SK-MEL-5 (cell line): ENCODE data around the gene VTI1A. TPM values are rescaled to one million over a fixed set of nuclear protein-coding genes. Genes with fewer than 3 reads are reported as not detected.
"Not testable (repeated sequence)": the region's sequence is repeated elsewhere in the genome, so short reads cannot be mapped to it uniquely, and the experiment has no call there.

ENCODE experiments used
- DNase-seq: peaks from one replicate; pipeline ENCODE4 v3.0.0-alpha.2; 2016; ENCODE audit warnings: low read depth, low spot score
- in situ Hi-C: cut with HindIII; loops from 2 replicates; pipeline ENCODE4 v1.10.0; 2016; ENCODE audit warnings: low sequenced_read_pairs, high pct_unique_total_duplicates, low pct_unique_long_range_greater_than_20kb
- small RNA-seq, 2 experiments: library from RNA; depleted of rRNA; stranded (forward); fragments of <200 nt; gene quantifications; one replicate each; pipeline ENCODE3, GENCODE V24; 2014
- total RNA-seq: library from RNA; depleted of rRNA; stranded (reverse); fragments of >200 nt; shearing (Covaris generic); gene quantifications from 2 replicates; pipeline ENCODE4 v1.2.3, GENCODE V29; 2014; rRNA removed

Gene VTI1A
- total RNA-seq, 1 experiment from 2014 or later, result 52.4 TPM

- no peak for DNase-seq
- in situ Hi-C loops, result no loop called here
Observed at GRCh38 chr10:112851588-112852211, 404.7 kb downstream of the VTI1A start.

- no peak for DNase-seq
- in situ Hi-C loops, result no loop called here
Observed at GRCh38 chr10:112852306-112852705, 405.3 kb downstream of the VTI1A start.

DNA sequence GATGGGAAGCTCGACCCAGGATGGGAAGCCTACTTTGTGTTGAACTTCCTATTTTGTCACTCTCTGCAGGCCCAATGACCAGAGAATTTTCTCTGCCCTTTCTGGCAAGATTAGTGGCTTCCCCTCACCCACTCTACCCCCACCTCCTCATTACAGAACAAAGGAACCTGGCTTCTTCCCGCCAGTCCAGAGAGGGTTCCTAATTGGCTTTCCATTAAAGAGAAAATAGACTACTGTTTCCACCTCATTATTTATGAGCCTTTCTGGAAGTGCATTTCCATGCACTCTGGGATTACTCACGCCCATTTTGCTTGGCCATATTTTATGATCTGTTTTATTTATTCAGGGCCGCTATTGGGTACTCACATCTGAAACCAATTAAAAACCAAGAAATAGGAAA lies 408.1 kb downstream of the VTI1A start:
- no peak for DNase-seq
- in situ Hi-C loops, result no loop called here

DNA sequence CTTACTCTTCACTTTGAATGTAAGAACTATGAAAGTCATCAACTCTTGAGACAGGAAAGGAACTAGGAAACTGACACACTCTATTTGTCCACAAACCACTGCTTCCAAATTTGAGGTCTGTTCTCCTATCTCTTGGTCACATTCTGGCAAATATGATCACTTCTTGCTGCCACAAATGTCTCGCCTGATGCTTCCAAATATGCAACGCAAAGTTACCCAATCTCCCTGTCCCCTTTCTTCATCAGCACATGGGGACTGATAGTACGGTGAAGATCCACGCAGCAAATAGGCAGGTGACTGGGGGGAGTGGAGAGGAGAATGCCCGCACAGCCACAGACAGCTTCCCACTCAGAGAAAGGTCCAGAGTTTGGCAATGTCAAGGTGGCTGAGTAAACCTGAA lies 410.5 kb downstream of the VTI1A start:
- in situ Hi-C loops, result no loop called here
- DNase-seq, result no peak

DNA sequence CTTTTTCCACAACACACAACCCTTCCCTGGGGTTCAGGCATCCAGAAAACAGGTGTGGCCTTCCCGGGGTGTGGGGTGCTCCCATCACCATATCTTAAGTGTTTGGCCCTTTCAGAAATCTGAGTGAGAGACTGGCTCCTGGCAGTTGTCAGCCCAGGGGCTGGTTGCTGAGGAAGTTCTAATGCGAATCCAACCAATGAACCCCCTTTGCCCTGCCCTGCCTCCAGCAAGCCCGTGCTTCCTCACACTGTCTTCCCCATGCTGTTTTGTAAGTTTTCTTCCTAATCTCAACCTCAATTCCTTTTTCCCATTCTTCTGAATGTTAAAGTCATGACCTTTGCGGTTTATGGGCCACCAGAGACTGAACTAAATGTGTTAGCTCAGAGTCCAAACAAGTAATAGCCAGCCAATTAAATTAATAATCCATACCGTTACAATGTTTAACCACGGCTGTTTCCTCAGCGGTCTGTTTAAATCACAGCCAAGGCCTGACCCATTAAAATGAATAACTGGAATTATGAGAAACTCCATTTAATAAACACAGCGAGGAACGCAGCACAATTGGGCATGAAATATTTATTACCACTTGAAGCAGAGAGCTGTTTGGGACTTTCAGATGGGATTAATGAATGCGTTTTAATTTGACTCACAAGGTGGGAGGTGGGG lies 412.1 kb downstream of the VTI1A start:
- DNase-seq, result no peak
- in situ Hi-C loops, result no loop called here

DNA sequence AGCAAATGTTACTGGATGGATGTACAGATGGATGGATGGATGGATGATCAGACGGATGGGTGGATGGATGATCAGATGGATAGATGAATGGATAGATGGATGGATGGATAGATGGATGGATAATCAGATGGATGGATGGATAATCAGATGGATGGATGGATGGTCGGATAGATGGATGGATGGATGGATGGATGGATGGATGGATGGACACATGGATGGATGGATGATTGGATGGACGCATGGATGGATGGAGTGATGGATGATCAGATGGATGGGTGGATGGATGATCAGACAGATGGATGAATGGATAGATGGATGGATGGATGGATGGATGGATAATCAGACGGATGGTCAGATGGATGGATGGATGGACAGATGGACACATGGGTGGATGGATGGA lies 412.8 kb downstream of the VTI1A start:
- DNase-seq, result no peak
- in situ Hi-C loops, result no loop called here

- DNase-seq, in situ Hi-C loops: not testable (repeated sequence)
Observed at GRCh38 chr10:112863461-112863860, 416.4 kb downstream of the VTI1A start.

Small RNAs within 50 kb of the gene (small RNA-seq; reads per million reads assigned to genes)
- gene AC022018.1 (0 reads per million in 2 experiments), gene MIR4295 (0 reads per million in 2 experiments)

Other genes with a start within 250 kb of the VTI1A start
- gene TECTB, start 163.8 kb upstream of the VTI1A start, total RNA-seq, result not detected in 2 replicates
- gene ACSL5, start 73.1 kb upstream of the VTI1A start, total RNA-seq, result 0.11 and 0.26 TPM in 2 replicates
- 31.2 TPM in 2 replicates for gene ZDHHC6, start 301 bp upstream of the VTI1A start, total RNA-seq